Adrenal gland (tissue), 12 donors: ENCODE data around the gene C6orf47. TPM values are rescaled to one million over a fixed set of nuclear protein-coding genes. Genes with fewer than 3 reads are reported as not detected.
A peak's percentile ranks its signal among the peaks of the same experiment; 100 is the strongest.

Experiments used
- DNase-seq, 7 donors: peaks; one replicate each; pipeline ENCODE4 v3.0.0-alpha.2; 2019 to 2020
- H3K27ac ChIP-seq, 5 donors: fragments of 200-600 bp; sonication (generic) in 4 of 5; 1 replicate in 3 of 5; 2 replicates in 2 of 5; pipeline versions ENCODE4 v1.5.1 to v1.8.0; 2016 to 2020; ENCODE audit warnings: mild to moderate bottlenecking in 1 of 5
- H3K27me3 ChIP-seq: fragments of 200-600 bp; 2 replicates; pipeline ENCODE4 v1.8.0; 2021
- H3K36me3 ChIP-seq, 2 donors: fragments of 200-600 bp; replicated peaks in 1 of 2; 1 replicate in 1 of 2; 2 replicates in 1 of 2; pipeline versions ENCODE4 v1.5.1 to v1.8.0; 2018 to 2022
- H3K4me1 ChIP-seq, 2 donors: fragments of 200-600 bp; replicated peaks in 1 of 2; 1 replicate in 1 of 2; 2 replicates in 1 of 2; pipeline versions ENCODE4 v1.5.1 to v1.8.0; 2018 to 2021
- H3K4me3 ChIP-seq, 4 donors: fragments of 200-600 bp; sonication (generic) in 3 of 4; one replicate each; pipeline ENCODE4 v1.5.1; 2016 to 2018
- H3K9me3 ChIP-seq, 3 donors: fragments of 200-600 bp; sonication (generic) in 1 of 3; replicated peaks in 1 of 3; 1 replicate in 2 of 3; 2 replicates in 1 of 3; pipeline versions ENCODE4 v1.5.1 to v1.8.0; 2016 to 2021
- CTCF ChIP-seq, 6 experiments: fragments of 450-650 bp in 4 of 6; fragments of 200-600 bp in 2 of 6; sonication (generic) in 1 of 6; IDR thresholded peaks; 1 replicate in 5 of 6; 2 replicates in 1 of 6; pipeline versions ENCODE4 v1.5.1 to v1.8.0; 2016 to 2021; ENCODE audit warnings: antibody characterized with exemption in 6 of 6, mild to moderate bottlenecking in 2 of 6, moderate library complexity in 1 of 6
- POLR2A ChIP-seq, 2 donors: fragments of 450-650 bp; IDR thresholded peaks; one replicate each; pipeline ENCODE4 v1.6.1; 2017; ENCODE audit warnings: antibody characterized with exemption in 2 of 2, mild to moderate bottlenecking in 2 of 2, moderate library complexity in 1 of 2
- WGBS, 4 donors: extraction: QIAGEN DNeasy Blood & Tissue Kit in 2 of 4; methylation state at CpG; one replicate each; pipeline versions ENCODE4 v1.1.5 to v1.1.7; 2013 to 2017; 5-methylcytosine and 5-hydroxymethylcytosine counted together
- intact Hi-C, 2 donors: fragments of 100-400 bp; cut with DNase I; formaldehyde crosslinking; loops; one replicate each; pipeline versions ENCODE4 v1.14.1 to v1.15.0; 2022 to 2023
- microRNA-seq, 3 donors: library from miRNA; unstranded; fragments of <30 nt; microRNA quantifications; one replicate each; pipeline ENCODE4, GENCODE V29; 2017 to 2020
- polyA plus RNA-seq, 3 donors: library from polyadenylated mRNA; stranded (reverse); fragments of 200-250 nt in 2 of 3; fragments of 350-450 nt in 1 of 3; fragmentation: Illumina TruSeq in 1 of 3; extraction: RNeasy Lipid Tissue Mini Kit (QIAGEN cat#74804) in 1 of 3; gene quantifications; one replicate each; pipeline ENCODE4 v1.2.3, GENCODE V29; 2013 to 2014
- small RNA-seq, 2 donors: library from RNA; depleted of rRNA; stranded (forward); fragments of <200 nt; gene quantifications; one replicate each; pipeline ENCODE3, GENCODE V24; 2016
- total RNA-seq, 9 donors: library from RNA; depleted of rRNA in 4 of 9; stranded (reverse); fragments of >200 nt in 4 of 9; fragments of 120-200 nt in 1 of 9; fragmentation: NEBNext Ultra II Directional in 1 of 9; extraction: Animal tissue kit (Norgen Biotek cat#: 25700) in 1 of 9; gene quantifications; one replicate each; pipeline versions ENCODE4 v1.1.0 to v1.2.4, GENCODE V29; 2013 to 2023
- donor health status: healthy with polysubstance abuse.
- donor health status: Bipolar disorder and iron deficiency.
- donor health status: DM: yes; HTN: yes; CAD: no.
- donor health status: DM: no; HTN: no; CAD: no.
- donor health status: DM: no; HTN: no; CAD: no.
- donor health status: DM: yes; HTN: yes; CAD: no.

C6orf47 gene
- total and polyA plus RNA-seq, 12 donors, result 17.9 to 37.0 (median 26.3) TPM

GRCh38 chr6:31614075-31614619, 46.4 kb downstream of the C6orf47 start:
- WGBS, 4 donors, result 72 to 80% (median 73%) methylated on average over 8 of the region's 8 CpGs
- peak overlapping the region in 1 of 5 donors; percentile 67 for H3K27ac ChIP-seq
- H3K9me3 ChIP-seq, result no peaks in the 10 kb centered on the region
- no peak overlapping the region for H3K4me3 ChIP-seq
- TF ChIP-seq POLR2A (IDR thresholded peaks at IDR 0.05), result no peak
- no peak for TF ChIP-seq CTCF (IDR thresholded peaks at IDR 0.05)
- H3K36me3 ChIP-seq, result no peaks in the 10 kb centered on the region
- intact Hi-C loops, result no loop called here
- no peaks in the 10 kb centered on the region for H3K27me3 ChIP-seq
- H3K4me1 ChIP-seq, result peaks cover 0 to under 1% of the 10 kb centered on the region in 2 donors
- DNase-seq, result no peak

GRCh38 chr6:31610968-31611367, 49.6 kb downstream of the C6orf47 start:
- H3K4me3 ChIP-seq, result no peak overlapping the region
- 65 to 76% (median 72%) methylated on average over 4 of the region's 4 CpGs for WGBS, 4 donors
- no peaks in the 10 kb centered on the region for H3K9me3 ChIP-seq
- H3K27me3 ChIP-seq, result no peaks in the 10 kb centered on the region
- no peak for DNase-seq
- TF ChIP-seq POLR2A (IDR thresholded peaks at IDR 0.05) (no peak), CTCF (IDR thresholded peaks at IDR 0.05) (no peak)
- intact Hi-C loops, result no loop called here
- no peaks in the 10 kb centered on the region for H3K36me3 ChIP-seq
- H3K4me1 ChIP-seq, result no peaks in the 10 kb centered on the region
- H3K27ac ChIP-seq, result no peak overlapping the region

- Histone ChIP-seq H3K27ac (no peak overlapping the region), H3K4me1 (no peaks in the 10 kb centered on the region), H3K4me3 (no peak overlapping the region), H3K36me3 (no peaks in the 10 kb centered on the region), H3K27me3 (no peaks in the 10 kb centered on the region), H3K9me3 (no peaks in the 10 kb centered on the region)
- intact Hi-C loops, result no loop called here
- DNase-seq, result no peak
- WGBS, 4 donors, result 53 to 77% (median 74%) methylated on average over 8 of the region's 8 CpGs
- no peak for TF ChIP-seq POLR2A (IDR thresholded peaks at IDR 0.05)
- TF ChIP-seq CTCF (IDR thresholded peaks at IDR 0.05), result no peak
Observed at GRCh38 chr6:31609519-31610406, 50.8 kb downstream of the C6orf47 start.

Small RNAs within 50 kb of the gene (microRNA-seq; reads per million reads assigned to microRNA genes)
- gene MIR4646, result 0.38 to 0.89 (median 0.85) reads per million in 3 donors
- gene MIR6832, result 0 to 0.45 (median 0) reads per million in 3 donors

Small RNAs within 50 kb of the gene (small RNA-seq; reads per million reads assigned to genes)
- gene MIR4646 (0 reads per million in 2 donors), gene MIR6832 (0 reads per million in 2 donors), gene RF00019 (0 reads per million in 2 donors), gene SNORA38 (4.4 to 4.6 reads per million in 2 donors), gene UQCRHP1 (0 reads per million in 2 donors)

Other genes starting within 250 kb of the C6orf47 start
Only the 30 nearest of the 37 such genes appear.
- not detected for gene MCCD1, start 131.8 kb downstream of the C6orf47 start, total RNA-seq
- not detected for gene MCCD1, start 131.8 kb downstream of the C6orf47 start, polyA plus RNA-seq
- gene DDX39B, start 118.8 kb downstream of the C6orf47 start, total RNA-seq, result 100 to 1,000 TPM; 155 to 345 (median 287) TPM
- gene DDX39B, start 118.8 kb downstream of the C6orf47 start, polyA plus RNA-seq, result 100 to 1,000 TPM; 167 to 969 (median 968) TPM
- gene ATP6V1G2, start 114.2 kb downstream of the C6orf47 start, total RNA-seq, result 1 to 10 TPM in 7 of 9 donors, under 1 TPM in 2; 0.87 to 4.8 (median 2.8) TPM
- gene ATP6V1G2, start 114.2 kb downstream of the C6orf47 start, polyA plus RNA-seq, result 1 to 10 TPM; 2.8 to 6.6 (median 5.6) TPM
- 10 to 100 TPM; 15.1 to 33.6 (median 27.9) TPM for gene NFKBIL1, start 113.2 kb downstream of the C6orf47 start, total RNA-seq
- gene NFKBIL1, start 113.2 kb downstream of the C6orf47 start, polyA plus RNA-seq, result 10 to 100 TPM in 2 of 3 donors, 1 to 10 TPM in 1; 5.0 to 46.2 (median 27.6) TPM
- gene LTA, start 88.5 kb downstream of the C6orf47 start, total RNA-seq, result 1 to 10 TPM in 2 of 9 donors, not detected in 7; 1.2 to 1.4 TPM
- gene LTA, start 88.5 kb downstream of the C6orf47 start, polyA plus RNA-seq, result under 1 TPM in 2 of 3 donors, not detected in 1; 0.20 to 0.72 TPM
- gene TNF, start 85.2 kb downstream of the C6orf47 start, total RNA-seq, result 1 to 10 TPM in 5 of 9 donors, under 1 TPM in 3, not detected in 1; 0.33 to 3.2 (median 1.2) TPM
- gene TNF, start 85.2 kb downstream of the C6orf47 start, polyA plus RNA-seq, result 1 to 10 TPM in 1 of 3 donors, under 1 TPM in 2; 0.22 to 1.0 (median 0.81) TPM
- 1 to 10 TPM in 3 of 9 donors, under 1 TPM in 3, not detected in 3; 0.35 to 4.3 (median 0.95) TPM for gene LTB, start 78.4 kb downstream of the C6orf47 start, total RNA-seq
- gene LTB, start 78.4 kb downstream of the C6orf47 start, polyA plus RNA-seq, result 1 to 10 TPM in 2 of 3 donors, under 1 TPM in 1; 0.31 to 6.7 (median 4.8) TPM
- 10 to 100 TPM in 8 of 9 donors, 1 to 10 TPM in 1; 5.8 to 29.0 (median 16.9) TPM for gene LST1, start 74.5 kb downstream of the C6orf47 start, total RNA-seq
- 10 to 100 TPM in 2 of 3 donors, 1 to 10 TPM in 1; 9.7 to 67.8 (median 49.2) TPM for gene LST1, start 74.5 kb downstream of the C6orf47 start, polyA plus RNA-seq
- under 1 TPM in 1 of 9 donors, not detected in 8; 0.46 TPM for gene NCR3, start 67.8 kb downstream of the C6orf47 start, total RNA-seq
- under 1 TPM in 2 of 3 donors, not detected in 1; 0.10 to 0.24 TPM for gene NCR3, start 67.8 kb downstream of the C6orf47 start, polyA plus RNA-seq
- gene AIF1, start 45.5 kb downstream of the C6orf47 start, total RNA-seq, result 100 to 1,000 TPM in 1 of 9 donors, 10 to 100 TPM in 8; 15.3 to 104 (median 64.7) TPM
- 10 to 100 TPM; 61.4 to 81.6 (median 73.0) TPM for gene AIF1, start 45.5 kb downstream of the C6orf47 start, polyA plus RNA-seq
- gene PRRC2A, start 40.1 kb downstream of the C6orf47 start, total RNA-seq, result 100 to 1,000 TPM in 5 of 9 donors, 10 to 100 TPM in 4; 31.9 to 198 (median 103) TPM
- 100 to 1,000 TPM in 2 of 3 donors, 10 to 100 TPM in 1; 55.6 to 419 (median 330) TPM for gene PRRC2A, start 40.1 kb downstream of the C6orf47 start, polyA plus RNA-seq
- 100 to 1,000 TPM; 113 to 336 (median 299) TPM for gene BAG6, start 8.1 kb downstream of the C6orf47 start, total RNA-seq
- gene BAG6, start 8.1 kb downstream of the C6orf47 start, polyA plus RNA-seq, result 100 to 1,000 TPM; 170 to 799 (median 668) TPM
- 1 to 10 TPM in 8 of 9 donors, not detected in 1; 2.3 to 4.7 (median 3.7) TPM for gene APOM, start 4.9 kb downstream of the C6orf47 start, total RNA-seq
- 10 to 100 TPM in 2 of 3 donors, 1 to 10 TPM in 1; 6.4 to 18.2 (median 10.7) TPM for gene APOM, start 4.9 kb downstream of the C6orf47 start, polyA plus RNA-seq
- 10 to 100 TPM; 10.2 to 61.2 (median 16.9) TPM for gene GPANK1, start 4.2 kb upstream of the C6orf47 start, total RNA-seq
- 10 to 100 TPM in 2 of 3 donors, 1 to 10 TPM in 1; 7.4 to 18.3 (median 17.6) TPM for gene GPANK1, start 4.2 kb upstream of the C6orf47 start, polyA plus RNA-seq
- gene CSNK2B, start 5.3 kb upstream of the C6orf47 start, total RNA-seq, result 100 to 1,000 TPM; 142 to 324 (median 177) TPM
- gene CSNK2B, start 5.3 kb upstream of the C6orf47 start, polyA plus RNA-seq, result 100 to 1,000 TPM; 171 to 239 (median 236) TPM
- gene LY6G5B, start 9.2 kb upstream of the C6orf47 start, total RNA-seq, result 10 to 100 TPM in 1 of 9 donors, 1 to 10 TPM in 6, under 1 TPM in 2; 0.48 to 13.3 (median 3.4) TPM
- 10 to 100 TPM in 1 of 3 donors, 1 to 10 TPM in 2; 4.2 to 13.4 (median 8.1) TPM for gene LY6G5B, start 9.2 kb upstream of the C6orf47 start, polyA plus RNA-seq
- 1 to 10 TPM in 5 of 9 donors, under 1 TPM in 3, not detected in 1; 0.39 to 2.5 (median 1.8) TPM for gene LY6G5C, start 20.3 kb upstream of the C6orf47 start, total RNA-seq
- 1 to 10 TPM in 2 of 3 donors, under 1 TPM in 1; 0.75 to 3.6 (median 3.1) TPM for gene LY6G5C, start 20.3 kb upstream of the C6orf47 start, polyA plus RNA-seq
- gene ABHD16A, start 42.5 kb upstream of the C6orf47 start, total RNA-seq, result 10 to 100 TPM; 48.0 to 64.4 (median 54.9) TPM
- 10 to 100 TPM; 38.7 to 73.1 (median 62.9) TPM for gene ABHD16A, start 42.5 kb upstream of the C6orf47 start, polyA plus RNA-seq
- under 1 TPM in 1 of 9 donors, not detected in 8; 0.44 TPM for gene LY6G6F, start 46.1 kb upstream of the C6orf47 start, total RNA-seq
- not detected for gene LY6G6F, start 46.1 kb upstream of the C6orf47 start, polyA plus RNA-seq
- not detected for gene LY6G6D, start 54.6 kb upstream of the C6orf47 start, total RNA-seq
- not detected for gene LY6G6D, start 54.6 kb upstream of the C6orf47 start, polyA plus RNA-seq
- gene LY6G6C, start 61.0 kb upstream of the C6orf47 start, total RNA-seq, result not detected
- gene LY6G6C, start 61.0 kb upstream of the C6orf47 start, polyA plus RNA-seq, result not detected
- gene MPIG6B, start 62.6 kb upstream of the C6orf47 start, total RNA-seq, result under 1 TPM in 2 of 9 donors, not detected in 7; 0.22 to 0.65 TPM
- gene MPIG6B, start 62.6 kb upstream of the C6orf47 start, polyA plus RNA-seq, result under 1 TPM in 2 of 3 donors, not detected in 1; 0.07 to 0.08 TPM
- 10 to 100 TPM; 21.1 to 52.7 (median 31.5) TPM for gene DDAH2, start 68.5 kb upstream of the C6orf47 start, total RNA-seq
- gene DDAH2, start 68.5 kb upstream of the C6orf47 start, polyA plus RNA-seq, result 100 to 1,000 TPM in 2 of 3 donors, 1 to 10 TPM in 1; 6.4 to 202 (median 138) TPM
- 100 to 1,000 TPM; 176 to 426 (median 217) TPM for gene CLIC1, start 75.8 kb upstream of the C6orf47 start, total RNA-seq
- gene CLIC1, start 75.8 kb upstream of the C6orf47 start, polyA plus RNA-seq, result 100 to 1,000 TPM; 109 to 252 (median 146) TPM
- 10 to 100 TPM in 3 of 9 donors, 1 to 10 TPM in 6; 3.0 to 16.7 (median 5.9) TPM for gene MSH5, start 79.2 kb upstream of the C6orf47 start, total RNA-seq
- gene MSH5, start 79.2 kb upstream of the C6orf47 start, polyA plus RNA-seq, result 10 to 100 TPM in 2 of 3 donors, 1 to 10 TPM in 1; 3.6 to 24.5 (median 16.8) TPM
- gene SAPCD1, start 101.9 kb upstream of the C6orf47 start, total RNA-seq, result 1 to 10 TPM in 1 of 9 donors, under 1 TPM in 3, not detected in 5; 0.46 to 2.3 (median 0.84) TPM
- gene SAPCD1, start 101.9 kb upstream of the C6orf47 start, polyA plus RNA-seq, result 10 to 100 TPM in 1 of 3 donors, 1 to 10 TPM in 1, under 1 TPM in 1; 0.75 to 17.2 (median 6.0) TPM
- gene VWA7, start 116.5 kb upstream of the C6orf47 start, total RNA-seq, result 1 to 10 TPM in 2 of 9 donors, under 1 TPM in 7; 0.17 to 2.3 (median 0.36) TPM
- 1 to 10 TPM in 2 of 3 donors, under 1 TPM in 1; 0.74 to 8.1 (median 1.1) TPM for gene VWA7, start 116.5 kb upstream of the C6orf47 start, polyA plus RNA-seq
- 10 to 100 TPM; 15.0 to 90.8 (median 54.9) TPM for gene VARS1, start 135.0 kb upstream of the C6orf47 start, total RNA-seq
- 10 to 100 TPM; 58.6 to 74.6 (median 59.2) TPM for gene VARS1, start 135.0 kb upstream of the C6orf47 start, polyA plus RNA-seq
- 10 to 100 TPM; 29.2 to 61.3 (median 43.5) TPM for gene LSM2, start 146.2 kb upstream of the C6orf47 start, total RNA-seq
- gene LSM2, start 146.2 kb upstream of the C6orf47 start, polyA plus RNA-seq, result 10 to 100 TPM; 28.0 to 55.2 (median 42.8) TPM
- 1 to 10 TPM in 8 of 9 donors, under 1 TPM in 1; 0.79 to 4.3 (median 1.9) TPM for gene HSPA1L, start 154.5 kb upstream of the C6orf47 start, total RNA-seq
- gene HSPA1L, start 154.5 kb upstream of the C6orf47 start, polyA plus RNA-seq, result 1 to 10 TPM; 1.0 to 5.3 (median 1.1) TPM